ENCODE measurements around the gene NDUFV1. TPM values are rescaled to one million over a fixed set of nuclear protein-coding genes. Genes with fewer than 3 reads are reported as not detected.
"Not testable (repeated sequence)": the region's sequence is repeated elsewhere in the genome, so short reads cannot be mapped to it uniquely, and the experiment has no call there.

The NDUFV1 gene
- total RNA-seq, 4 donors from 2014 or later = 154 to 249 (median 180) TPM

DNA sequence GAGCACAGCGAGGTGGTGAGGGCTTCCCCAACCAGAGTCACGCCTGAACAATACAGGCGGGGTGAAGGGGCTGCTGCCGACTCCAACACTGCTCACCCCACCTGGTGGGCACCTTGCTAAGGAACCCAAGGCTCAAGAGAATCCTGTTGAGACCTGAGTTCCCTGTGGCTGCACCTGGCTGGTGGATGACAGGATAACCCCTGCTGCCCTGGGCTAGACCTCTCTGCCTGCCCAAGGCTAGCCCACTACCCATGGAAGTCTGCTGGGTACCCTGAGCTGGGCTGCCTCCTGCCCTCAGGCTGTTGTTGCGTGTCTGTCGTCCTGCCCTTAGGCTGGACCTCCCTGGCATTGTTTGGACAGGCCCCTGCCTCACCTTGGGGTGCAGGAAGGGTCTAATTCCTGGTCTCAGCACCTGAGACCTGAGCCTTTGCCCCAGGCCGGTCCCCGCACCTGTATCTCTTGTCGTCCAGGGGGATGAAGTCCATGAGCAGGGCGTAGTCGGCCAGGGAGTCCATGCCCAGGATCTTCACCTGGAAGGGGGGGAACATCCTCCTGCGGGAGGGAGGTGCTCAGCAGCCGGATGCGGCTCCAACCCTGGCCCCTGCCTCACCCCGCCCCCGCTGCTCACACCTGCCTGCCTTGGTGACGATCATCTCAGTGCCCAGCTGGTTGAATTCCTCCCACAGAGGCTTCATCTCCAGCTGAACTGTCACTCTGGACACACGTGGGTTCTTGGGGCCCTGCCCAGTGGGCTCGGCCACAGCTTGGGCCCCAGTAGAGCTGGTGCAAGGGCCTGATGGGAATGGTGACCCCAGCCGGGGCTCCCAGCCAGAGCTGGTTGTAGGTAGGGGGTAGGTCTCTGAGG is 27.9 kb downstream of the NDUFV1 start:
- peaks cover 0 to 11% (median 5%) of the 10 kb centered on the region in 3 donors for H3K4me1 ChIP-seq
- WGBS, 2 donors (ENCODE audit: low coverage in 1 of 2) = 80% methylated on average over 1 of the region's 20 CpGs; no CpG with 5 or more reads in 1 of the 2 donors
- no peak overlapping the region for H3K27ac ChIP-seq
- no peak for TF ChIP-seq POLR2A (IDR thresholded peaks at IDR 0.05)
- no peak for TF ChIP-seq EP300 (IDR thresholded peaks at IDR 0.05)
- TF ChIP-seq POLR2AphosphoS5 (IDR thresholded peaks at IDR 0.05) = no peak
- TF ChIP-seq, protein P1, sequence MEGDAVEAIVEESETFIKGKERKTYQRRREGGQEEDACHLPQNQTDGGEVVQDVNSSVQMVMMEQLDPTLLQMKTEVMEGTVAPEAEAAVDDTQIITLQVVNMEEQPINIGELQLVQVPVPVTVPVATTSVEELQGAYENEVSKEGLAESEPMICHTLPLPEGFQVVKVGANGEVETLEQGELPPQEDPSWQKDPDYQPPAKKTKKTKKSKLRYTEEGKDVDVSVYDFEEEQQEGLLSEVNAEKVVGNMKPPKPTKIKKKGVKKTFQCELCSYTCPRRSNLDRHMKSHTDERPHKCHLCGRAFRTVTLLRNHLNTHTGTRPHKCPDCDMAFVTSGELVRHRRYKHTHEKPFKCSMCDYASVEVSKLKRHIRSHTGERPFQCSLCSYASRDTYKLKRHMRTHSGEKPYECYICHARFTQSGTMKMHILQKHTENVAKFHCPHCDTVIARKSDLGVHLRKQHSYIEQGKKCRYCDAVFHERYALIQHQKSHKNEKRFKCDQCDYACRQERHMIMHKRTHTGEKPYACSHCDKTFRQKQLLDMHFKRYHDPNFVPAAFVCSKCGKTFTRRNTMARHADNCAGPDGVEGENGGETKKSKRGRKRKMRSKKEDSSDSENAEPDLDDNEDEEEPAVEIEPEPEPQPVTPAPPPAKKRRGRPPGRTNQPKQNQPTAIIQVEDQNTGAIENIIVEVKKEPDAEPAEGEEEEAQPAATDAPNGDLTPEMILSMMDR (IDR thresholded peaks at IDR 0.05) = no peak
- no peak overlapping the region for H3K4me3 ChIP-seq
- peaks cover 27% of the 10 kb centered on the region for H3K27me3 ChIP-seq
- H3K36me3 ChIP-seq = no peaks in the 10 kb centered on the region
- ATAC-seq = no peak
- H3K9me3 ChIP-seq = no peaks in the 10 kb centered on the region

- H3K36me3 ChIP-seq = no peaks in the 10 kb centered on the region
- H3K27ac ChIP-seq = no peak overlapping the region
- 67 to 74% methylated on average over 3 of the region's 4 CpGs for WGBS, 2 donors (ENCODE audit: low coverage in 1 of 2)
- peaks cover 33% of the 10 kb centered on the region for H3K27me3 ChIP-seq
- TF ChIP-seq, protein P1 (IDR thresholded peaks at IDR 0.05) = no peak
- TF ChIP-seq EP300 (IDR thresholded peaks at IDR 0.05) (no peak), POLR2A (IDR thresholded peaks at IDR 0.05) (no peak), POLR2AphosphoS5 (IDR thresholded peaks at IDR 0.05) (no peak)
- no peaks in the 10 kb centered on the region for H3K9me3 ChIP-seq
- no peak for ATAC-seq
- no peak overlapping the region for H3K4me3 ChIP-seq
- H3K4me1 ChIP-seq = peaks cover 0 to 11% (median 5%) of the 10 kb centered on the region in 3 donors
Observed at GRCh38 chr11:67635231-67635521, 28.4 kb downstream of the NDUFV1 start.

- Histone ChIP-seq H3K27me3 (peaks cover 51% of the 10 kb centered on the region), H3K27ac (no peak overlapping the region), H3K9me3 (no peaks in the 10 kb centered on the region), H3K36me3 (no peaks in the 10 kb centered on the region), H3K4me1 (no peaks in the 10 kb centered on the region), H3K4me3 (no peak overlapping the region)
- ATAC-seq = no peak
- TF ChIP-seq POLR2A (IDR thresholded peaks at IDR 0.05) (no peak), EP300 (IDR thresholded peaks at IDR 0.05) (no peak), POLR2AphosphoS5 (IDR thresholded peaks at IDR 0.05) (no peak)
- TF ChIP-seq, protein P1 (IDR thresholded peaks at IDR 0.05) = no peak
- WGBS, 2 donors (ENCODE audit: low coverage in 1 of 2) = 62 to 63% methylated on average over 5 to 6 of the region's 6 CpGs
Observed at GRCh38 chr11:67636962-67637361, 30.2 kb downstream of the NDUFV1 start.

- H3K27me3 ChIP-seq = peaks cover 56% of the 10 kb centered on the region
- not testable (repeated sequence) for H3K27ac ChIP-seq, ATAC-seq, H3K4me3 ChIP-seq, H3K36me3 ChIP-seq, H3K9me3 ChIP-seq, H3K4me1 ChIP-seq
- WGBS, 2 donors (ENCODE audit: low coverage in 1 of 2) = 60 to 75% methylated on average over 1 to 3 of the region's 3 CpGs
Observed at GRCh38 chr11:67637441-67637840, 30.7 kb downstream of the NDUFV1 start.

GRCh38 chr11:67638535-67639437 is 32.0 kb downstream of the NDUFV1 start:
- WGBS, 2 donors (ENCODE audit: low coverage in 1 of 2) = 76% methylated on average over 3 of the region's 24 CpGs; no CpG with 5 or more reads in 1 of the 2 donors
- no peaks in the 10 kb centered on the region for H3K4me1 ChIP-seq
- no peaks in the 10 kb centered on the region for H3K36me3 ChIP-seq
- no peaks in the 10 kb centered on the region for H3K9me3 ChIP-seq
- no peak overlapping the region for H3K4me3 ChIP-seq
- TF ChIP-seq POLR2A (IDR thresholded peaks at IDR 0.05) = no peak
- TF ChIP-seq, protein P1 (IDR thresholded peaks at IDR 0.05) = no peak
- TF ChIP-seq POLR2AphosphoS5 (IDR thresholded peaks at IDR 0.05) = no peak
- no peak for TF ChIP-seq EP300 (IDR thresholded peaks at IDR 0.05)
- ATAC-seq = no peak
- H3K27ac ChIP-seq = no peak overlapping the region
- H3K27me3 ChIP-seq = peaks cover 58% of the 10 kb centered on the region

Data from gastroesophageal sphincter (tissue), 4 donors.